ENCODE results near the gene SLC16A4. TPM values are rescaled to one million over a fixed set of nuclear protein-coding genes. Genes with fewer than 3 reads are reported as not detected.
"Not testable (repeated sequence)": the region's sequence is repeated elsewhere in the genome, so short reads cannot be mapped to it uniquely, and the experiment has no call there.

SLC16A4 gene
- total RNA-seq, 1 donor from 2014 or later, result 25.8 TPM

DNA sequence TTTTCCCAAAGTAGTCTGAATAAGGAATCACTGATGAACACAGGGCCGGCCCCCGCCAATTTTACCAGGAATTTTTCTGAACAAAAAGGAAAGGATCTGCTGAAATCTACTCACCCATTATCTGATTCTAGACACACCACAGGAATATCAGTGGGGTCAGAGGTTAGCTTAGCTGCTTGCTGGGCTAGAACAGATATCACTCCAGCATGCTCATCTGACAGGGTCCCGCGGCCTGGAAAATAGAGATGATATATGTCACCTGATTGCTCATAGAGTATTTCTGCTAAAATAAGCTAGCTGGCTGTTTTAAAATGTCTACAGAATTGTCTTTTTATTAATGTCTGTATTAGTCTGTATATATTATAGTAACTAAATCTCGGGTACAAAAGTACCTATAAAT lies 13.0 kb upstream of the SLC16A4 start:
- no peak overlapping the region for H3K4me3 Mint-ChIP-seq (ENCODE audit: unreplicated experiment)
- no peaks in the 10 kb centered on the region for H3K9me3 Mint-ChIP-seq (ENCODE audit: unreplicated experiment)
- peaks cover 21% of the 10 kb centered on the region for H3K36me3 Mint-ChIP-seq (ENCODE audit: unreplicated experiment)
- H3K4me1 Mint-ChIP-seq (ENCODE audit: unreplicated experiment), result peaks cover 22% of the 10 kb centered on the region
- H3K27me3 Mint-ChIP-seq (ENCODE audit: unreplicated experiment), result no peaks in the 10 kb centered on the region
- H3K27ac Mint-ChIP-seq (ENCODE audit: unreplicated experiment), result no peak overlapping the region
- DNase-seq (ENCODE audit: extremely low spot score, unreplicated experiment), result no peak
- TF ChIP-seq, protein P1, sequence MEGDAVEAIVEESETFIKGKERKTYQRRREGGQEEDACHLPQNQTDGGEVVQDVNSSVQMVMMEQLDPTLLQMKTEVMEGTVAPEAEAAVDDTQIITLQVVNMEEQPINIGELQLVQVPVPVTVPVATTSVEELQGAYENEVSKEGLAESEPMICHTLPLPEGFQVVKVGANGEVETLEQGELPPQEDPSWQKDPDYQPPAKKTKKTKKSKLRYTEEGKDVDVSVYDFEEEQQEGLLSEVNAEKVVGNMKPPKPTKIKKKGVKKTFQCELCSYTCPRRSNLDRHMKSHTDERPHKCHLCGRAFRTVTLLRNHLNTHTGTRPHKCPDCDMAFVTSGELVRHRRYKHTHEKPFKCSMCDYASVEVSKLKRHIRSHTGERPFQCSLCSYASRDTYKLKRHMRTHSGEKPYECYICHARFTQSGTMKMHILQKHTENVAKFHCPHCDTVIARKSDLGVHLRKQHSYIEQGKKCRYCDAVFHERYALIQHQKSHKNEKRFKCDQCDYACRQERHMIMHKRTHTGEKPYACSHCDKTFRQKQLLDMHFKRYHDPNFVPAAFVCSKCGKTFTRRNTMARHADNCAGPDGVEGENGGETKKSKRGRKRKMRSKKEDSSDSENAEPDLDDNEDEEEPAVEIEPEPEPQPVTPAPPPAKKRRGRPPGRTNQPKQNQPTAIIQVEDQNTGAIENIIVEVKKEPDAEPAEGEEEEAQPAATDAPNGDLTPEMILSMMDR (IDR thresholded peaks at IDR 0.05), result no peak

DNA sequence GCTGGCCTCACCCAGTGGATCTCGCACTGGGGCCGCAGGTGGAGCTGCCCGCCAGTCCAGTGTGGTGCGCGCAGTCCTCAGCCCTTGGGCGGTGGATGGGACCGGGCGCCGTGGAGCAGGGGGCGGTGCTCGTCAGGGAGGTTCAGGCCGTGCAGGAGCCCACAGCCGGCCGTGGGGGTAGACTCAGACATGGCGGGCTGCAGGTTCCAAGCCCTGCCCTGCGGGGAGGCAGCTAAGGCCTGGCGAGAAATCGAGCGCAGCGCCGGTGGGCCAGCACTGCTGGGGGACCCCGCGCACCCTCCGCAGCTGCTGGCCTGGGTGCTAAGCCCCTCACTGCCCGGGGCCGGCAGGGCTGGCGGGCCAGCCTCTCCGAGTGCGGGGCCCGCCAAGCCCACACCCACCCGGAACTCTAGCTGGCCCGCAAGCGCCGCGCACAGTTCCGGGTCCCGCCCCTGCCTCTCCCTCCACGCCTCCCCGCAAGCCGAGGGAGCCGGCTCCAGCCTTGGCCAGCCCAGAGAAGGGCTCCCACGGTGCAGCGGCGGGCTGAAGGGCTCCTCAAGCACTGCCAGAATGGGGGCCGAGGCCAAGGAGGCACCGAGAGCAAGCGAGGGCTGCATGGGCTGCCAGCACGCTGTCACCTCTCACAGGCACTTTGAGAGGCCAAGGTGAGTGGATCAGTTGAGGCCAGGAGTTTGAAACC lies 5.6 kb upstream of the SLC16A4 start:
- DNase-seq (ENCODE audit: extremely low spot score, unreplicated experiment); H3K9me3 Mint-ChIP-seq (ENCODE audit: unreplicated experiment); H3K27ac Mint-ChIP-seq (ENCODE audit: unreplicated experiment); H3K4me3 Mint-ChIP-seq (ENCODE audit: unreplicated experiment); H3K27me3 Mint-ChIP-seq (ENCODE audit: unreplicated experiment): not testable (repeated sequence)
- peaks cover 15% of the 10 kb centered on the region for H3K36me3 Mint-ChIP-seq (ENCODE audit: unreplicated experiment)
- peaks cover 25% of the 10 kb centered on the region for H3K4me1 Mint-ChIP-seq (ENCODE audit: unreplicated experiment)

DNA sequence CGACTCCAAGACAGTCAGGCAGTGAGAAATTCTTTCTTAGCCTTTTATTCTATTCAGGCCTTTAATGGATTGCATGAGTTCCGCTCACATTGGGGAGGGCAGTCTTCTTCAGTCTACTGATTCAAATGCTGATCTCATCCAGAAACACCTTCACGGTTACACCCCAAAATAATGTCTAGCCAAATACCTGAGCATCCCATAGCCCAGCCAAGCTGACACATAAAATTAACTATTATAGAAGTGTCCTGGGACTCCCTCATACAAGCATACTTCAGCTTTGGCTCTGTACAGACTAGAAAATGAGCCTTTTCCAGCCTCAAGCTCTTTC lies 3.6 kb upstream of the SLC16A4 start:
- TF ChIP-seq, protein P1 (IDR thresholded peaks at IDR 0.05), result no peak
- no peak overlapping the region for H3K4me3 Mint-ChIP-seq (ENCODE audit: unreplicated experiment)
- no peaks in the 10 kb centered on the region for H3K27me3 Mint-ChIP-seq (ENCODE audit: unreplicated experiment)
- peak overlapping the region; percentile 82 for H3K27ac Mint-ChIP-seq (ENCODE audit: unreplicated experiment)
- H3K4me1 Mint-ChIP-seq (ENCODE audit: unreplicated experiment), result peaks cover 45% of the 10 kb centered on the region
- no peaks in the 10 kb centered on the region for H3K9me3 Mint-ChIP-seq (ENCODE audit: unreplicated experiment)
- H3K36me3 Mint-ChIP-seq (ENCODE audit: unreplicated experiment), result peaks cover 7% of the 10 kb centered on the region
- DNase-seq (ENCODE audit: extremely low spot score, unreplicated experiment), result no peak

DNA sequence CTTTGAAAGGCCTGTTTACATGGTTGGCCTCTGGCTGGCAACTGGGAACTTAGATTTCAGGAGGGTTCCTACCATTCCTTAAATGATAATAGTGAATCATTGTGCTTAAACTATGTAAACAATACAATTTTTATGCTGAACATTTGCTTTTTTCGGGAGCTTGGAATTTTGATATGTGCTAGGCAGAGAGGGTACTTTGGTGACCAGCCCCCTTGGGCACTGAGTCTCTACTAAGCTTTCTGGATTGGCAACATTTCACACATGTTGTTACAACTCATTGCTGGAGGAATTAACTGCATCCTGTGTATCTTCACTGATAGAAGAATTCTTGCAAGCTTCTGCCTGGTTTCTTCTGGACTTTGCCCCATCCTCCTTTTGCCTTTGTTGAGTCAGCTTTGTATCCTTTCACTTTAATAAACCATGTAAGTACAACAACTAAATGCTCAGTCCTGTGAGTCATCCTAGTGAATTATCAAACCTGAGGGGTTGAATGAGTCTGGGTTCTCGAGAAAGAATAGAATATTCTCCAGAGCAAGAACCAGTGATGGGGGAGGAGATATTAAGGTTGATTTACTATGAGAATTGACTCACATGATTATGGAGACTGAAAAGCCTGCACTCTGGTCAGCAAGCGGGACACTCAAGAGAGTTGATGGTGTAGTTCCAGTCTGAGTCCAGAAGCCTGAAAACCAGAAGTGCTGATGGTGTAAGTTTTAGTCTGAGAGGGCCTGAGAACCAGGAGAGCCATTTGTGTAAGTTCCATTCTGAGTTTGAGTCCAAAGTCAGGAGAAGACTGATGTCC lies 3.1 kb upstream of the SLC16A4 start:
- TF ChIP-seq, protein P1 (IDR thresholded peaks at IDR 0.05), result no peak
- H3K27me3 Mint-ChIP-seq (ENCODE audit: unreplicated experiment), result no peaks in the 10 kb centered on the region
- peaks cover 51% of the 10 kb centered on the region for H3K4me1 Mint-ChIP-seq (ENCODE audit: unreplicated experiment)
- peak overlapping the region; percentile 82 for H3K27ac Mint-ChIP-seq (ENCODE audit: unreplicated experiment)
- DNase-seq (ENCODE audit: extremely low spot score, unreplicated experiment), result no peak
- H3K36me3 Mint-ChIP-seq (ENCODE audit: unreplicated experiment), result peaks cover 6% of the 10 kb centered on the region
- H3K4me3 Mint-ChIP-seq (ENCODE audit: unreplicated experiment), result no peak overlapping the region
- no peaks in the 10 kb centered on the region for H3K9me3 Mint-ChIP-seq (ENCODE audit: unreplicated experiment)

DNA sequence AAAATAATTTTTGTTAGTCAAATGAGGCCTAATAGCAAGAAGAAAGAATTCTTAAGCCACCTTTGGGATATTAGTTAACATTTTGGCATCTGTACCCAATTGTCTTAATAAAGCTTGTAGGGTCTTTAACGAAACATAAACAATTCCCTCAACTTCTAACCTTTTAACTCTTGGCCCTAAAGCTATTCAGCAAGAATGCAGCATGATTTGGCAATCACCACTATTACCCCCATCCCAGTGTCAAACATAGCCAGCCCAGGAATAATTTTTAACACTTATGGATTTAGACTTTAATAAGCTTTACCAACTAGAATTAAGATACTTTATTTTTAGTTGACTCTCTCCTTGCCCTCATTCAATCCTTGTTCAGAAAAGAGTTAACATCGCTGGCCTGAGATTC lies 2.5 kb upstream of the SLC16A4 start:
- DNase-seq (ENCODE audit: extremely low spot score, unreplicated experiment), result no peak
- no peaks in the 10 kb centered on the region for H3K9me3 Mint-ChIP-seq (ENCODE audit: unreplicated experiment)
- TF ChIP-seq, protein P1 (IDR thresholded peaks at IDR 0.05), result no peak
- no peak overlapping the region for H3K4me3 Mint-ChIP-seq (ENCODE audit: unreplicated experiment)
- peak overlapping the region; percentile 82 for H3K27ac Mint-ChIP-seq (ENCODE audit: unreplicated experiment)
- H3K4me1 Mint-ChIP-seq (ENCODE audit: unreplicated experiment), result peaks cover 51% of the 10 kb centered on the region
- peaks cover 5% of the 10 kb centered on the region for H3K36me3 Mint-ChIP-seq (ENCODE audit: unreplicated experiment)
- no peaks in the 10 kb centered on the region for H3K27me3 Mint-ChIP-seq (ENCODE audit: unreplicated experiment)

All from osteocyte (in vitro differentiated cells).